Activated naive CD8-positive, alpha-beta T cell treated with anti-CD3 and anti-CD28 coated beads, Interleukin-2, amount 10 ng/mL, durations not matched to agents 7 days and 5 days (primary cell): ENCODE measurements around the gene LRRN3. TPM values are rescaled to one million over a fixed set of nuclear protein-coding genes. Genes with fewer than 3 reads are reported as not detected.
A peak's percentile ranks its signal among the peaks of the same experiment; 100 is the strongest.
"Not testable (repeated sequence)": the region's sequence is repeated elsewhere in the genome, so short reads cannot be mapped to it uniquely, and the experiment has no call there.

Experiments used
- ATAC-seq: fragments of 150-1000 bp; cut with Tn5 transposase; one replicate; pipeline ENCODE4 v1.10.0; 2021; ENCODE audit warnings: low read depth, moderate library complexity
- POLR2A ChIA-PET: fragments of 350-600 bp; sonication (Branson Sonifier 250); formaldehyde crosslinking; loops from one replicate; lab custom pipeline; 2021; ENCODE audit warnings: antibody characterized with exemption; lab: Charles Lee
- DNase-seq: peaks from one replicate; pipeline ENCODE4 v3.0.0; 2021
- H3K27ac Mint-ChIP-seq: one replicate; pipeline ENCODE4 v1.8.0; 2022; ENCODE audit warnings: mild to moderate bottlenecking, mixed read lengths
- H3K27me3 Mint-ChIP-seq: one replicate; pipeline ENCODE4 v1.8.0; 2022; ENCODE audit warnings: mild to moderate bottlenecking, moderate library complexity, mixed read lengths
- H3K36me3 Mint-ChIP-seq: one replicate; pipeline ENCODE4 v1.8.0; 2021; ENCODE audit warnings: mild to moderate bottlenecking, mixed read lengths
- H3K4me1 Mint-ChIP-seq: one replicate; pipeline ENCODE4 v1.8.0; 2021; ENCODE audit warnings: mixed read lengths
- H3K4me3 Mint-ChIP-seq: one replicate; pipeline ENCODE4 v1.8.0; 2022; ENCODE audit warnings: mild to moderate bottlenecking, moderate library complexity, mixed read lengths
- H3K9me3 Mint-ChIP-seq: one replicate; pipeline ENCODE4 v1.8.0; 2021; ENCODE audit warnings: mixed read lengths
- total RNA-seq, 2 experiments: library from RNA; stranded (reverse); gene quantifications; one replicate each; pipeline ENCODE4 v1.2.3, GENCODE V29; 2021

LRRN3 gene
- total RNA-seq, 2 experiments from 2014 or later: 187 to 193 TPM

GRCh38 chr7:111067251-111067650 lies 23.7 kb upstream of the LRRN3 start:
- no peak overlapping the region for H3K27ac Mint-ChIP-seq
- H3K4me1 Mint-ChIP-seq: peaks cover 20% of the 10 kb centered on the region
- H3K36me3 Mint-ChIP-seq: peaks cover 48% of the 10 kb centered on the region
- peaks cover 20% of the 10 kb centered on the region for H3K9me3 Mint-ChIP-seq
- no peaks in the 10 kb centered on the region for H3K27me3 Mint-ChIP-seq
- POLR2A ChIA-PET: no interaction called here
- ATAC-seq (no peak), DNase-seq (no peak)
- no peak overlapping the region for H3K4me3 Mint-ChIP-seq

DNA sequence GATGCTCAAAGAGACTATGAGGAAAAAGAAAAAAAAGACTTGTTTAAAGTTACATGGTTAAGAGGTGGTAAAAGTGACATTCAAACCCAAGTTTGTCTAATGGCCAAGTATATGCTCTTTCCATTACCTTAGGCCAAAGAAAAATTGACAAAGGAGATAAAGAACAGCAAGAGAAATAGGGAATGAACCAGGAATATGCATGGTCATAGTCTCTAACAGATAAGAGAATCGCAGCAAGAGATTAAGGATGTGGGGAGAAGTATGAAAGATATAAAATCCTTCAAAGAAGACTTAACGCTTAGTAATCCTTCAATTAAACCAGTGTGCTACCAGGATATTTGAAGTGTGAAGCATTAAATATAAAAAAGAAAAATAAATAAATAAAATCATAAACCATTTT lies 23.2 kb upstream of the LRRN3 start:
- peaks cover 20% of the 10 kb centered on the region for H3K4me1 Mint-ChIP-seq
- POLR2A ChIA-PET: no interaction called here

DNA sequence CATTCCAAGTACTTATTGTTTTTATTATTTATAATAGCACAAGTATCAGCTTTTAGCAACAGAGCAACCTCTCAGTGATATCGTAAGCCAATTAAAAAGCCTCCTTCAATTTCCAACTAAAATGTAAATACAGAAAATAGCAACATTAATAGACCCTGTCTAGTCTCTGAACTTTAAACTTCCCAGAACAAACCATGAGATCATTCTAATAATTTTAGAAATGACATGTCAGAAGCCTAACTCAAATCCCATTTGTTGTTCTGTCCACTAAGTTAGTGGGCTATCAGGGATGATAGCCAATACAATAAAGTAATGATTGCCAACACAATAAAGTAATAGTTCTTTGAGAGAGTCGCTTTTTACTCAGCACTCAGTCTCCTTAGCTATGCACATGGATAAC lies 22.3 kb upstream of the LRRN3 start:
- H3K36me3 Mint-ChIP-seq: peaks cover 41% of the 10 kb centered on the region
- POLR2A ChIA-PET: no interaction called here
- ATAC-seq: no peak

More for the DNA sequence above, 23.2 kb upstream of the LRRN3 start:
- Mint-ChIP-seq H3K27me3 (no peaks in the 10 kb centered on the region), H3K27ac (no peak overlapping the region), H3K4me3 (no peak overlapping the region), H3K9me3 (peaks cover 17% of the 10 kb centered on the region), H3K36me3 (peaks cover 48% of the 10 kb centered on the region)
- ATAC-seq (no peak), DNase-seq (no peak)

DNA sequence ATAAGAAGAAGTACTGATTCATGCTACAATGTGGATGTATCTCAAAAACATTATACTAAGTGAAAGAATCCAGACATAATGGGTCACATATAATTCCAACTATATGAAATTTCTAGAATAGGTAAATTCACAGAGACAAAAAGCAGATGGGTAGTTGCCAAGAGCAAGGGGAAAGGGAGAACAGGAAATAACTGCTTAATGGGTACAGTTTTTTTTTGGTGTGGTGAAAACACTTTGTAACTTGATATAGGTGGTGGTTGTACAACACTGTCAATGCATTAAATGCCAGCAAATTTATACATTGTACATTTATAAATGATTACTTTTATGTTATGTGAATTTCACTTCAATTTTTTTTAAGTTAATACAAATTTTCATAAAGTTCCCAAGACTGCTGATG lies 19.4 kb upstream of the LRRN3 start:
- Mint-ChIP-seq H3K36me3 (peaks cover 22% of the 10 kb centered on the region), H3K4me3 (peak overlapping the region; percentile 52), H3K27me3 (no peaks in the 10 kb centered on the region), H3K27ac (no peak overlapping the region), H3K9me3 (peaks cover 2% of the 10 kb centered on the region), H3K4me1 (peaks cover 48% of the 10 kb centered on the region)
- POLR2A ChIA-PET: no interaction called here
- ATAC-seq (no peak), DNase-seq (no peak)

More for the DNA sequence above, 22.3 kb upstream of the LRRN3 start:
- DNase-seq: no peak
- H3K27me3 Mint-ChIP-seq: no peaks in the 10 kb centered on the region
- H3K4me1 Mint-ChIP-seq: peaks cover 25% of the 10 kb centered on the region
- no peak overlapping the region for H3K27ac Mint-ChIP-seq
- no peak overlapping the region for H3K4me3 Mint-ChIP-seq
- H3K9me3 Mint-ChIP-seq: peaks cover 14% of the 10 kb centered on the region

- H3K9me3 Mint-ChIP-seq, H3K27me3 Mint-ChIP-seq, DNase-seq, H3K4me3 Mint-ChIP-seq, H3K27ac Mint-ChIP-seq, ATAC-seq: not testable (repeated sequence)
- peaks cover 17% of the 10 kb centered on the region for H3K36me3 Mint-ChIP-seq
- POLR2A ChIA-PET: interaction anchor here (0.7 kb wide), 1 partner anchor 58 kb away, joined by 3 read pairs; no protein-coding TSS in a partner anchor
- peaks cover 58% of the 10 kb centered on the region for H3K4me1 Mint-ChIP-seq
Observed at GRCh38 chr7:111072658-111073057, 18.3 kb upstream of the LRRN3 start.

DNA sequence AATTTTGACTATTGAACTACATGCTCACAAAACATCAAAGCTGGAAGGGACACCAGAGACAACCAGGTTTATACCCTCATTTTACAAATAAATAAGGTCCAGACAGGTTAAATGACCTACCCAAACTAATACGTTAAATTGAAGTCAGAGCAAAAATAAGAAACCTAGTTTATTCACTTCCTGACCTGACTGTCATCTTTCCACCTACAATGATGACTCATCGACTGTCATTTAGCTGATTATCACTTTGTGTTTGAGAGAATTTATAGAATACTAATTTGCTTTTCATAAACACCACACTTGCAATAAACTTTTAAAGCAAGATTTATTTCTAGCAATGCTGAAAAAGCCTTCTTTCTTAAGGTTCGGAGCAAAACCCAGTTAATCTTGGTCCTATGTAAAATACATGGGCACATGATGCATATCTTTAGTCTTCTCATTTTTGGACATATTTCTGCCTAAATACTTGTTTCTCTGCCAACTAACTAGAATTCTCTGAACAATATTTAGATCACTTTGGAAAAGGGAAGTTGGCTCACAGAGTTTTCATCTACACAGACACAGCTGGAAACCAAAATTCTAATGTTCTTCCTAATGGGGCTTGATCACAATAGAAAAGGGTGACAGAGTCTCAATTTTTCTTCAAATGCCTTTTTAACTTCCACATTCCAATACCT lies 16.7 kb upstream of the LRRN3 start:
- Mint-ChIP-seq H3K27ac (peak overlapping the region; percentile 78), H3K36me3 (peaks cover 14% of the 10 kb centered on the region), H3K4me3 (peak overlapping the region; percentile 49), H3K4me1 (peaks cover 56% of the 10 kb centered on the region), H3K9me3 (no peaks in the 10 kb centered on the region), H3K27me3 (no peaks in the 10 kb centered on the region)
- no peak for DNase-seq
- POLR2A ChIA-PET: interaction anchor here (0.7 kb wide), 1 partner anchor 32 kb away, joined by 3 read pairs; no protein-coding TSS in a partner anchor
- ATAC-seq: peak; percentile 48

DNA sequence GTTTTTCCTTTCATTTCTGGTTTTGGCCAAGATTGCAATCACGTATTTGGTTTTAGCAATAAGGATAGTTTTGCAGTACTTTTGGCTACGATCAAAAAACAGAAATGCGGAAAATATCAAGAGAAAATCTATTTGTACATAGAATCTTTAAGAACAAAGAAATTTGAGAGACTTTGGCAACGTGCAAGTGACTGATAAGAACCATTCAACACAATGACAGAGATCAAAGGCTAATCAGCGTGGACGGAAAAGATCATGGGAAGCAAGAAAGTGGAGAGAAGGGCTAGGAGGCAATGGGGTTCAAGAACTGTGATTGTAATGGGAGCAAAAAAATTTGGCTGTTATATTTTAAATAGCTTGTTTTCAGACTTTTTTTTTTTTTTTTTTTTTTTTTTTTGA lies 16.2 kb upstream of the LRRN3 start:
- ATAC-seq (no peak), DNase-seq (no peak)
- Mint-ChIP-seq H3K9me3 (no peaks in the 10 kb centered on the region), H3K4me3 (no peak overlapping the region), H3K36me3 (peaks cover 14% of the 10 kb centered on the region), H3K4me1 (peaks cover 54% of the 10 kb centered on the region), H3K27ac (no peak overlapping the region), H3K27me3 (no peaks in the 10 kb centered on the region)
- POLR2A ChIA-PET: interaction anchor here (1.8 to 2.7 kb wide), 2 partner anchors 12 to 16 kb away, joined by 7 to 9 read pairs; partner anchors contain the start of gene LRRN3

- no peak overlapping the region for H3K4me3 Mint-ChIP-seq
- no peaks in the 10 kb centered on the region for H3K27me3 Mint-ChIP-seq
- H3K9me3 Mint-ChIP-seq: no peaks in the 10 kb centered on the region
- peak overlapping the region; percentile 66 for H3K27ac Mint-ChIP-seq
- H3K36me3 Mint-ChIP-seq: peaks cover 14% of the 10 kb centered on the region
- POLR2A ChIA-PET: interaction anchor here (0.8 to 2.7 kb wide), 6 partner anchors 11 to 53 kb away, joined by 3 to 9 read pairs (median 4); partner anchors contain the start of gene LRRN3
- ATAC-seq: no peak
- DNase-seq: no peak
- H3K4me1 Mint-ChIP-seq: peaks cover 58% of the 10 kb centered on the region
Observed at GRCh38 chr7:111075498-111075897, 15.4 kb upstream of the LRRN3 start.

GRCh38 chr7:111076205-111076604 lies 14.7 kb upstream of the LRRN3 start:
- ATAC-seq: peak; percentile 68
- Mint-ChIP-seq H3K36me3 (peaks cover 14% of the 10 kb centered on the region), H3K27ac (peak overlapping the region; percentile 66), H3K9me3 (no peaks in the 10 kb centered on the region), H3K4me1 (peaks cover 60% of the 10 kb centered on the region), H3K27me3 (no peaks in the 10 kb centered on the region), H3K4me3 (peak overlapping the region; percentile 40)
- DNase-seq: no peak
- POLR2A ChIA-PET: interaction anchor here (0.8 to 2.7 kb wide), 6 partner anchors 11 to 54 kb away, joined by 3 to 9 read pairs (median 4); partner anchors contain the start of gene LRRN3

DNA sequence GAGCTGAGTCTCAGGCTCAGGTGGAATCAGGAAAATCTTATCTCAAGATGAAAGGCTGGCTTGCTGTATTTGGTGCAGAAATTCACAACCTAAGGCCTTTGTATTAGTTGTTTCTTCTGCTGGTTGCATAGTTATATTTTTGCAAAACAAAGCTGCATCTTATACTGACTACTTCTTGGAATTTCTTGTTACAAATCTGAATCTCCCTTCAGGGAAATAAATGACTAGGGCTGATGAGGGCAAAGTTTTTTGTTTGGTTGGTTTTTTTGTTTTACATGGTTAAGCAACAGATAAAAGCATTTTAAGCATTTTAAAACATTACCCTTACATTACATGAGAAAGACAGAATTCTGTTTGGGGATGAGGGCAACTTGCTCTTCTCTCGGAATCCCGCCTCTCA lies 13.9 kb upstream of the LRRN3 start:
- Mint-ChIP-seq H3K27ac (peak overlapping the region; percentile 66), H3K27me3 (no peaks in the 10 kb centered on the region), H3K4me1 (peaks cover 60% of the 10 kb centered on the region), H3K4me3 (peak overlapping the region; percentile 40), H3K9me3 (no peaks in the 10 kb centered on the region), H3K36me3 (peaks cover 13% of the 10 kb centered on the region)
- POLR2A ChIA-PET: interaction anchor here (1.3 to 2.7 kb wide), 2 partner anchors 10 to 16 kb away, joined by 5 to 9 read pairs; no protein-coding TSS in a partner anchor
- no peak for DNase-seq
- ATAC-seq: no peak

DNA sequence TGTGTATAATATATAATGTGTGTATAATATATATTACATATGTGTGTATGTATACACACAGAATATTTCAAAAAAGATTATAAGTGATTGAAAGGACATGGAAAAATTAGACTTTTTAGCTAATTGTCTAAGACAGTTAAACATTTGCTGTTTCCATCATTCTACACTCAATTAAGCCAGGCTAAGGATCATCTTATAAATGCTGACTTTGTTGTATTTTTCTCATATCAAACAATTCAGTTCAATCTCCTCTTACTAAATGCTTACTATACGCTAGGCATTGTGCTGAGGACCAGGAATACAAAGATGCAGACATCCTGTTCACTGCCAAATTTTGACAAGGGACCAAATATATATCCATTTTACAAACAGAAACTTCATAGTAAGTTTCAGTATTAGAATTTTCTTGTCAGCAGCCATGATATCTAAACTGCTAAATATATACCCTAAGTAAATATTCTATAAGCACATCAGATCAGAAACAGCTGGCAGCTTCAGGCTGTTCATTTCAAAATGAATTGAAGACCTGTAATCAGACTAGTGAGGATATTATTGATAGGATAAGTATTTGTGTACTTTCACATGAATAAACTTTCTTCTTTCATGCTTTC lies 10.3 kb upstream of the LRRN3 start:
- Mint-ChIP-seq H3K9me3 (no peaks in the 10 kb centered on the region), H3K4me1 (peaks cover 66% of the 10 kb centered on the region), H3K4me3 (peak overlapping the region; percentile 48), H3K27ac (peak overlapping the region; percentile 96), H3K36me3 (peaks cover 8% of the 10 kb centered on the region), H3K27me3 (no peaks in the 10 kb centered on the region)
- POLR2A ChIA-PET: interaction anchor here (4.2 to 7.3 kb wide), 3 partner anchors 14 to 67 kb away, joined by 45 to 150 read pairs (median 50); partner anchors contain the start of gene LRRN3
- DNase-seq: no peak
- ATAC-seq: no peak

DNA sequence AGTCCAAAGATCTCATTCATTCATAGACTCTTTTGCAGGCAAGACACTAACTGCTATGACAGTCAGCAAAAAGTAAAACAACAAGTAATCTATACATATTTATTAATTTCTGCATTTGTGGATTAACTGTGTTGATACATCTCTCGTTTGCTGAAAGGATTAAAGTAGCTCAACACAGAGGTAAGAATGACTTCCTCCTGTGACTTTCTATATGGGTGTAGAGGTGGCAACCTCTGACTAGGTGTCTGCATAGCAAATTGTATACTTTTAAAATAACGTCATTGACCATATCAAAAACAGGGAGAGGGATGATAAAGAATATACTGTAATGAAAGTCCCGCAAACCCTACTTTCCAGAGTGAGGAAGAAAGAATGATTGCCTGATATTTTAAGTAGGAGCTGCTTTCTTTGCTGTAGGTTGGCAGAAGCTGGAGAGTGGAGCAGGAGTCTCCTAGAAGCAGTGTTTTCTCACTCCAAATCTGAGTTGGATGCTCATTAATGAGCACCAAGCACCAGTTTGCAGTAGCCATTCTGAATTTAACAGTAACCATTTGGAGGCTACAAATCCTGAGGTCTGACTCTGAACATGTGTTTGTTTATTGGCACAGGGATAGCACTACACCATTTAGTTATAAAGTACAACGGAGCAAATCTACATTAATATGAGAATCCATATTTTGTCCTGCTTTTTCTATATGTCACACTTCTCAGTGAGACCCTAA lies 9.2 kb upstream of the LRRN3 start:
- H3K36me3 Mint-ChIP-seq: peaks cover 10% of the 10 kb centered on the region
- peak overlapping the region; percentile 73 for H3K4me3 Mint-ChIP-seq
- POLR2A ChIA-PET: interaction anchor here (2.4 to 7.3 kb wide), 4 partner anchors 13 to 69 kb away, joined by 8 to 150 read pairs (median 48); partner anchors contain the start of gene LRRN3
- no peaks in the 10 kb centered on the region for H3K27me3 Mint-ChIP-seq
- DNase-seq (no peak), ATAC-seq (peak; percentile 39)
- H3K27ac Mint-ChIP-seq: peak overlapping the region; percentile 96
- no peaks in the 10 kb centered on the region for H3K9me3 Mint-ChIP-seq
- peaks cover 61% of the 10 kb centered on the region for H3K4me1 Mint-ChIP-seq

GRCh38 chr7:111082351-111082750 lies 8.6 kb upstream of the LRRN3 start:
- peaks cover 59% of the 10 kb centered on the region for H3K4me1 Mint-ChIP-seq

More at GRCh38 chr7:111082351-111082750, 8.6 kb upstream of the LRRN3 start:
- Mint-ChIP-seq H3K9me3 (no peaks in the 10 kb centered on the region), H3K27ac (peak overlapping the region; percentile 96), H3K4me3 (peak overlapping the region; percentile 73), H3K27me3 (no peaks in the 10 kb centered on the region), H3K36me3 (peaks cover 9% of the 10 kb centered on the region)
- ATAC-seq: no peak
- DNase-seq: no peak
- POLR2A ChIA-PET: interaction anchor here (0.6 to 7.3 kb wide), 5 partner anchors 13 to 476 kb away, joined by 5 to 150 read pairs (median 45); partner anchors contain the start of gene LRRN3
